T1000 (cell line): ENCODE measurements around the gene METTL3.
A peak's percentile ranks its signal among the peaks of the same experiment; 100 is the strongest.

ENCODE experiments used
- DNase-seq: peaks from one replicate; lab custom pipeline; 2025; ENCODE audit warnings: mixed read lengths; lab: John Stamatoyannopoulos, UW

Gene METTL3

GRCh38 chr14:21476523-21476924 is 34.6 kb downstream of the METTL3 start:
- no peak for DNase-seq

DNA sequence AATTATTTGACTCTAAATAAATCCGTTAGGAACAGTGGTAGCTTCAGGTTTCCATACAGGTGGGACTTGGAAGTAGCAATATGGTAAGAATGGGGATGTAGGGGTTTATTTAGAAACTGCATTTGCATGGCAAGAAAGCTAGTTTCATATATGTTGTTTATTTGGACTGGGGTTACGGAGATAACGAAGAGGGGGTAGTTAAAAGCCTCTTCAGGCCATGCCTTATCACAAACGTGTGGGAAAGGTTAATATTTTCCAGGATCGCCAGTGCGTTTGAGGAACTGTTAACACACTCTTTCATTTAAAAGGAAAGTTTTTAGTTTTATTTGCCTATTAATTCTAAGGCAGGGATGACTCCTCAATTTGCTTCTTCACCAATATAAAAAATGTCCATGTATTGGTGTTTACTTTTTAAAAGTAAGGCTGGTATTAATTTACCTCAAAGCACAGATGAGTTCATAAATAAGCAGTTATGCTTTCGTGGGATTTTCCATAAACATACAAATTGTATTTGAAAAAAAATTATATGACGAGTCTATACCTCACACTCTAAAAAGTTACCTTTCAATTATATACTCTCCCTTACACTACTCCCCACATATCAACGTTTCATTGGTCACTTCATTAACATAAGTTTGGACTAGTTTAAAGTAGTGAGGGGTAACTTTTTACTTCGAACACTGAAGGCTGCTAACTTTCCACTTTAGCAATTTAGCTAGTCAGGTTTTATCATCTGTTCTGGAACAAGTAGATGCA is 35.2 kb downstream of the METTL3 start:
- no peak for DNase-seq

GRCh38 chr14:21467616-21468015 is 43.5 kb downstream of the METTL3 start:
- DNase-seq = no peak

DNA sequence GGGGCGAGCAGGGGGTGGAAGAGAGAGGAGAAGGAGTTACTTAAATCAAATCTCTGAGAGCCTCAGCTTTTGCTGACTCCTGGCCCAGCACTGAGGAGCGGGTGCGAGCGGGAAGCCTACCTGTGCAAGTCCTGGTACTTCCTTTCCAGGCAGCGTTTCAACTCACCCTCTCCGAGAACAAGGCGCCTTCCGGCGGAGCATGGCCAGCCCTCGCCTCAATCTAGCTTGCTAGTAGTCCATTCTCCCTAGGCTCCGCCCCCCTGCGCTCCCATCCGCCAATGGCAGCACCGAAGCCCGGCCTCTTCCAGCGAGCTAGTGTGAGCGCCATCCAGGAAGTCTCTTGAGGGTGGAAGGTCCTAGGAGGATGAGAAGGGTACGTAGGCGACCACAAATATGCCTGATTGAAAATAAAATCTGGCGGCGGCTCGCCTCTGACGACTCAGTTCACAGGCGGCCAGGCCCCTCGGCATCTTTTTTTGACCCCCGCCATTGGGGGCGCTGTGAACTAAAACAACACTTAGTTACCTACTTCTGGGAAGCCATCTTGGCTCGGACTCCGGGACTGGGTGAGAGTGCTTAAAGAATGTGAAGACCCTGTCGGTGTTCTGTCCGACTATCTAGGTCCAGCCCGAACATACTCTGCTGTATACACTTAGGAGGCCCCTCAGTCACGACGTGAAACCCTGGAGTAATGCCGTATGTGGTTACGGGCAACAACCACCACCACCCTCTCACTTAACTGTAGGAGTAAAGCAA is 55.0 kb downstream of the METTL3 start, which contains the start of gene CHD8:
CHD8 (minus strand) TSS at position 212 of the 756 bp plus-strand sequence. CDS start 24,480 bp downstream, outside the sequence.
- DNase-seq = peak; percentile 98

- no peak for DNase-seq
Measured at GRCh38 chr14:21455592-21455911, 55.6 kb downstream of the METTL3 start.

GRCh38 chr14:21454843-21455544 is 56.1 kb downstream of the METTL3 start:
- DNase-seq = no peak

GRCh38 chr14:21449899-21450216 is 61.3 kb downstream of the METTL3 start:
- no peak for DNase-seq
